ENCODE results near the gene RPIA.
A peak's percentile ranks its signal among the peaks of the same experiment; 100 is the strongest.

Gene RPIA

DNA sequence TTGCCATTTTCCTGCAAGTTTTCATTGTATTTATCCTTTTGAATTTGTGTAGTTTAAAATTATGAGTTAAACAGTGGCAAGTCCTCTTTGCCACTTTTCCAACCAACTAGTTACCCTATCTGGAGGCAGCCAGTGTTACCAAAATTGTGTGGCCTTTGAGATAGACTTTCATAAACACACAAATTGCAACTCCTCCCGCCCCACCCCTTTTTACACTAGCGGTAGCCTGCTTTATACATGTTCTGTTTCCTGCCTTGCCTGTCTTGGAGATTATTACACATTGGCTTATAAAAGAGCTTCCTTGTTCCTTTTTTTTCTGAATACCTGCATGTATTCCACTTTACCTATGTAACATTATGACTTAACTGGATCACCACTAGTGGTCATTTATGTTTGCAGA is 56.5 kb downstream of the RPIA start:
- no peak for TF ChIP-seq EZH2phosphoT487 (IDR thresholded peaks at IDR 0.05; ENCODE audit: low read depth)
- TF ChIP-seq, protein P1, sequence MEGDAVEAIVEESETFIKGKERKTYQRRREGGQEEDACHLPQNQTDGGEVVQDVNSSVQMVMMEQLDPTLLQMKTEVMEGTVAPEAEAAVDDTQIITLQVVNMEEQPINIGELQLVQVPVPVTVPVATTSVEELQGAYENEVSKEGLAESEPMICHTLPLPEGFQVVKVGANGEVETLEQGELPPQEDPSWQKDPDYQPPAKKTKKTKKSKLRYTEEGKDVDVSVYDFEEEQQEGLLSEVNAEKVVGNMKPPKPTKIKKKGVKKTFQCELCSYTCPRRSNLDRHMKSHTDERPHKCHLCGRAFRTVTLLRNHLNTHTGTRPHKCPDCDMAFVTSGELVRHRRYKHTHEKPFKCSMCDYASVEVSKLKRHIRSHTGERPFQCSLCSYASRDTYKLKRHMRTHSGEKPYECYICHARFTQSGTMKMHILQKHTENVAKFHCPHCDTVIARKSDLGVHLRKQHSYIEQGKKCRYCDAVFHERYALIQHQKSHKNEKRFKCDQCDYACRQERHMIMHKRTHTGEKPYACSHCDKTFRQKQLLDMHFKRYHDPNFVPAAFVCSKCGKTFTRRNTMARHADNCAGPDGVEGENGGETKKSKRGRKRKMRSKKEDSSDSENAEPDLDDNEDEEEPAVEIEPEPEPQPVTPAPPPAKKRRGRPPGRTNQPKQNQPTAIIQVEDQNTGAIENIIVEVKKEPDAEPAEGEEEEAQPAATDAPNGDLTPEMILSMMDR (IDR thresholded peaks at IDR 0.05; ENCODE audit: low read depth, low read length): no peak
- H3K79me2 ChIP-seq (ENCODE audit: low read length): no peaks in the 10 kb centered on the region; the same call in 1 of the 2 replicates
- H3K4me2 ChIP-seq (ENCODE audit: low read length): no peak overlapping the region
- H3K27ac ChIP-seq (ENCODE audit: low read length): no peak overlapping the region
- no peaks in the 10 kb centered on the region for H3K4me1 ChIP-seq (ENCODE audit: low read length)
- peaks cover 38% of the 10 kb centered on the region for H3K36me3 ChIP-seq (replicated peaks; ENCODE audit: low read depth, low read length)
- no peak overlapping the region for H3K9ac ChIP-seq (ENCODE audit: low read length)
- H4K20me1 ChIP-seq (ENCODE audit: insufficient read depth, low read length): no peaks in the 10 kb centered on the region
- H3K27me3 ChIP-seq (ENCODE audit: low read depth, low read length): no peaks in the 10 kb centered on the region
- no peak overlapping the region for H3K4me3 ChIP-seq (ENCODE audit: low read length)
- no peak overlapping the region for H2AFZ ChIP-seq (ENCODE audit: low read depth, low read length)
- no peaks in the 10 kb centered on the region for H3K9me3 ChIP-seq (ENCODE audit: insufficient read depth, low read length)

- Histone ChIP-seq H3K9ac (ENCODE audit: low read length) (no peak overlapping the region), H3K4me2 (ENCODE audit: low read length) (no peak overlapping the region), H3K4me3 (ENCODE audit: low read length) (no peak overlapping the region), H3K36me3 (replicated peaks; ENCODE audit: low read depth, low read length) (peaks cover 21% of the 10 kb centered on the region), H3K4me1 (ENCODE audit: low read length) (peaks cover 17% of the 10 kb centered on the region), H3K27me3 (ENCODE audit: low read depth, low read length) (no peaks in the 10 kb centered on the region), H2AFZ (ENCODE audit: low read depth, low read length) (no peak overlapping the region), H4K20me1 (ENCODE audit: insufficient read depth, low read length) (no peaks in the 10 kb centered on the region), H3K79me2 (ENCODE audit: low read length) (no peaks in the 10 kb centered on the region), H3K27ac (ENCODE audit: low read length) (no peak overlapping the region), H3K9me3 (ENCODE audit: insufficient read depth, low read length) (no peaks in the 10 kb centered on the region)
- TF ChIP-seq, protein P1 (IDR thresholded peaks at IDR 0.05; ENCODE audit: low read depth, low read length): no peak
- no peak for TF ChIP-seq EZH2phosphoT487 (IDR thresholded peaks at IDR 0.05; ENCODE audit: low read depth)
Observed at GRCh38 chr2:88751768-88752167, 60.3 kb downstream of the RPIA start.

- TF ChIP-seq EZH2phosphoT487 (IDR thresholded peaks at IDR 0.05; ENCODE audit: low read depth): no peak
- TF ChIP-seq, protein P1 (IDR thresholded peaks at IDR 0.05; ENCODE audit: low read depth, low read length): no peak
- Histone ChIP-seq H3K36me3 (replicated peaks; ENCODE audit: low read depth, low read length) (peaks cover 21% of the 10 kb centered on the region), H3K4me3 (ENCODE audit: low read length) (peak overlapping the region; percentile 0; the same call in 1 of the 2 replicates), H2AFZ (ENCODE audit: low read depth, low read length) (0 out of 2 replicates have a peak overlapping the region, but pooled peaks have one; percentile 43), H3K27ac (ENCODE audit: low read length) (peak overlapping the region; percentile 76), H3K9ac (ENCODE audit: low read length) (peak overlapping the region; percentile 28; the same call in 1 of the 2 replicates), H3K79me2 (ENCODE audit: low read length) (no peaks in the 10 kb centered on the region), H3K9me3 (ENCODE audit: insufficient read depth, low read length) (no peaks in the 10 kb centered on the region), H4K20me1 (ENCODE audit: insufficient read depth, low read length) (no peaks in the 10 kb centered on the region), H3K27me3 (ENCODE audit: low read depth, low read length) (no peaks in the 10 kb centered on the region), H3K4me1 (ENCODE audit: low read length) (peaks cover 17% of the 10 kb centered on the region), H3K4me2 (ENCODE audit: low read length) (peak overlapping the region; percentile 50)
Observed at GRCh38 chr2:88753833-88754584, 62.5 kb downstream of the RPIA start.

DNA sequence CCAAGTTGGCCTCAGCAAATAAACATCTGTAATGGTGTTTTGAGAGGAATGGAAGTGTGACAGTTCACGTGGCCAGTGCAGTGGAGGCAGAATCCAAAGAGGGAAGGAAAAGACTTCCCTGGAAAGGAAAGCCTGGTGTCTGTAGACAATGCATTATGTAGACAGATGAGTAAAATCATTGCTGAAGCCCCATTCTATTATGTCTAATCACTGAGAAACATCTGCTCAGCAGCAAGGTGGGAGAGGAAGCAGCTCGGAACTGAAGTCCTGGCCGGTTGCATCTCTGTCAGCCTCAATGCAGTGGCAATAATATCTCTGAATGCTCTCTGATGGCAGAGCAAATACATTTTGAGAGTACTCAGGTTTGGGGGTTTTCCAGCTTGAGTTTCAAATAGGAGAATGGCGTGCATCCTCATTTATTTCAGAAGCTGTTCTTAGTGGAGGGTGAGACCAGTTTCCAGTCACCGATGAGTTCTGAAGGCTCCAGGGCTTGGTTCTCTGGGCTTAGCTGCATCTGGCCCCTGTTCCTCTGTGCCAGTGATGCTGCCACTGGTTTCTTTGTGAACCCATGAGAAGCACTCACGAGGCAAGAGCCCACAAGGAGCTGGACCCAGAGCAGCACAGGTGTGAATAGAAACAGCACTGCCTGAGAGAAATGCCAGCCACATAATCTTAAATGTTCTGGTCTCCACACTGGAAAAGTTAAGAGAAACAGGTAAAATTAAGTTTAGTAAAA is 63.3 kb downstream of the RPIA start:
- Histone ChIP-seq H3K36me3 (replicated peaks; ENCODE audit: low read depth, low read length) (peaks cover 17% of the 10 kb centered on the region), H4K20me1 (ENCODE audit: insufficient read depth, low read length) (no peaks in the 10 kb centered on the region), H3K4me2 (ENCODE audit: low read length) (peak overlapping the region; percentile 50)

More for the DNA sequence above, 63.3 kb downstream of the RPIA start:
- peak overlapping the region; percentile 76 for H3K27ac ChIP-seq (ENCODE audit: low read length)
- H3K9me3 ChIP-seq (ENCODE audit: insufficient read depth, low read length): no peaks in the 10 kb centered on the region
- H3K9ac ChIP-seq (ENCODE audit: low read length): peak overlapping the region; percentile 28; the same call in 1 of the 2 replicates
- no peak for TF ChIP-seq EZH2phosphoT487 (IDR thresholded peaks at IDR 0.05; ENCODE audit: low read depth)
- TF ChIP-seq, protein P1 (IDR thresholded peaks at IDR 0.05; ENCODE audit: low read depth, low read length): no peak
- no peaks in the 10 kb centered on the region for H3K27me3 ChIP-seq (ENCODE audit: low read depth, low read length)
- 0 out of 2 replicates have a peak overlapping the region, but pooled peaks have one; percentile 43 for H2AFZ ChIP-seq (ENCODE audit: low read depth, low read length)
- no peaks in the 10 kb centered on the region for H3K79me2 ChIP-seq (ENCODE audit: low read length)
- H3K4me3 ChIP-seq (ENCODE audit: low read length): peak overlapping the region; percentile 0; the same call in 1 of the 2 replicates
- H3K4me1 ChIP-seq (ENCODE audit: low read length): peaks cover 17% of the 10 kb centered on the region

Data from OCI-LY3 (cell line).